A375 (cell line): Measurements from ENCODE around the gene TAF11L6. TPM values are rescaled to one million over a fixed set of nuclear protein-coding genes. Genes with fewer than 3 reads are reported as not detected.

ENCODE experiments used
- small RNA-seq: library from RNA; depleted of rRNA; stranded (forward); fragments of <200 nt; gene quantifications from one replicate; pipeline ENCODE3, GENCODE V24; 2014
- total RNA-seq: library from RNA; depleted of rRNA; stranded (reverse); fragments of >200 nt; shearing (Covaris generic); gene quantifications from 2 replicates; pipeline ENCODE4 v1.2.3, GENCODE V29; 2014; rRNA removed

The TAF11L6 gene
- not detected in 2 replicates for total RNA-seq

GRCh38 chr5:17528369-17528768, at the start of gene TAF11L6:
Gene TAF11L6 (plus strand): TSS chr5:17528669.

GRCh38 chr5:17497931-17498330, 30.5 kb upstream of the TAF11L6 start, which contains the start of gene TAF11L2:
Gene TAF11L2 (plus strand): TSS chr5:17498231.

GRCh38 chr5:17518067-17518466, 10.4 kb upstream of the TAF11L6 start, which contains the start of gene TAF11L3:
Gene TAF11L3 (plus strand): TSS chr5:17518367.

GRCh38 chr5:17521501-17521900, 7.0 kb upstream of the TAF11L6 start, which contains the start of gene TAF11L4:
Gene TAF11L4 (plus strand): TSS chr5:17521801.

GRCh38 chr5:17524935-17525334, 3.5 kb upstream of the TAF11L6 start, which contains the start of gene TAF11L5:
Gene TAF11L5 (plus strand): TSS chr5:17525235.

Small RNAs within 50 kb of the gene (small RNA-seq; reads per million reads assigned to genes)
- not detected for gene AC106774.3

Other genes starting within 250 kb of the TAF11L6 start
- not detected in 2 replicates for gene TAF11L2, start 30.4 kb upstream of the TAF11L6 start, total RNA-seq
- gene TAF11L3, start 10.3 kb upstream of the TAF11L6 start, total RNA-seq = not detected in 2 replicates
- not detected in 2 replicates for gene TAF11L4, start 6.9 kb upstream of the TAF11L6 start, total RNA-seq
- gene TAF11L5, start 3.4 kb upstream of the TAF11L6 start, total RNA-seq = not detected in 2 replicates
- gene TAF11L7, start 57.1 kb downstream of the TAF11L6 start, total RNA-seq = not detected in 2 replicates
- gene TAF11L8, start 62.3 kb downstream of the TAF11L6 start, total RNA-seq = not detected in 2 replicates
- gene TAF11L9, start 65.7 kb downstream of the TAF11L6 start, total RNA-seq = not detected in 2 replicates
- not detected in 2 replicates for gene TAF11L10, start 69.2 kb downstream of the TAF11L6 start, total RNA-seq
- gene TAF11L11, start 75.5 kb downstream of the TAF11L6 start, total RNA-seq = not detected in 2 replicates
- gene TAF11L12, start 81.7 kb downstream of the TAF11L6 start, total RNA-seq = not detected in 2 replicates
- gene TAF11L13, start 103.4 kb downstream of the TAF11L6 start, total RNA-seq = 0.50 and 0.91 TPM in 2 replicates
- not detected in 2 replicates for gene TAF11L14, start 105.8 kb downstream of the TAF11L6 start, total RNA-seq